Neural cell (in vitro differentiated cells): ENCODE results near the gene LGALS14.

Source experiments
- MXI1 ChIP-seq: fragments of 450-650 bp; conservative IDR thresholded peaks from 2 replicates; pipeline ENCODE4 v1.6.1; 2014; ENCODE audit warnings: antibody characterized with exemption, mild to moderate bottlenecking; ENCODE audit not compliant: poor library complexity, severe bottlenecking
- TAF1 ChIP-seq: IDR thresholded peaks from 2 replicates; pipeline ENCODE4 v1.6.1; 2012; ENCODE audit warnings: low read depth
- TF ChIP-seq, protein P1 (sequence below): fragments of 450-650 bp; IDR thresholded peaks from 2 replicates; pipeline ENCODE4 v1.5.1; 2014; ENCODE audit warnings: antibody characterized with exemption, mild to moderate bottlenecking, moderate library complexity; ENCODE audit not compliant: poor library complexity, severe bottlenecking

DNA sequence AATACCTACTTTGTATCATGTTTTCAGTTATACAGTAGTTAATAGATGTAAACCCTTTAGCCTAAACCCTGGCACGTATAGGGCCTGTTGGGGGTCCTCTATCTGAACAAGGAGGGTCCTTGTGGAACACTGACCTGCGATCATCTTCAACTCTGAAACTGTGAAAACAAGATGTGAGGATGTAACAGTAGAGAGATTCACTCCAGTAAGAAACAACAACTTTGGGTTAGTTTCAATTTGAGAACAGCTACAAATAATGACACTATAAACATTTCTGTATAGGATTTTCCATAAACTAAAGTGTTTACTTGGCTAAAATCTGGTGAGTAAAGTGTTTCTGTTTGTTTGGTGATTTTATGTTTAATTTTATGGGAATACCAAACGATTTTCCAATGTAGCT lies 31.4 kb downstream of the LGALS14 start:
- no peak for TF ChIP-seq MXI1
- TF ChIP-seq, protein P1, sequence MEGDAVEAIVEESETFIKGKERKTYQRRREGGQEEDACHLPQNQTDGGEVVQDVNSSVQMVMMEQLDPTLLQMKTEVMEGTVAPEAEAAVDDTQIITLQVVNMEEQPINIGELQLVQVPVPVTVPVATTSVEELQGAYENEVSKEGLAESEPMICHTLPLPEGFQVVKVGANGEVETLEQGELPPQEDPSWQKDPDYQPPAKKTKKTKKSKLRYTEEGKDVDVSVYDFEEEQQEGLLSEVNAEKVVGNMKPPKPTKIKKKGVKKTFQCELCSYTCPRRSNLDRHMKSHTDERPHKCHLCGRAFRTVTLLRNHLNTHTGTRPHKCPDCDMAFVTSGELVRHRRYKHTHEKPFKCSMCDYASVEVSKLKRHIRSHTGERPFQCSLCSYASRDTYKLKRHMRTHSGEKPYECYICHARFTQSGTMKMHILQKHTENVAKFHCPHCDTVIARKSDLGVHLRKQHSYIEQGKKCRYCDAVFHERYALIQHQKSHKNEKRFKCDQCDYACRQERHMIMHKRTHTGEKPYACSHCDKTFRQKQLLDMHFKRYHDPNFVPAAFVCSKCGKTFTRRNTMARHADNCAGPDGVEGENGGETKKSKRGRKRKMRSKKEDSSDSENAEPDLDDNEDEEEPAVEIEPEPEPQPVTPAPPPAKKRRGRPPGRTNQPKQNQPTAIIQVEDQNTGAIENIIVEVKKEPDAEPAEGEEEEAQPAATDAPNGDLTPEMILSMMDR, result no peak
- no peak for TF ChIP-seq TAF1
